GM13977 (cell line): ENCODE data around the gene COA7.

Experiments used
- DNase-seq: peaks from one replicate; pipeline ENCODE4 v3.0.0; 2012; ENCODE audit warnings: low spot score
- in situ Hi-C: fragments of 300-500 bp; cut with MboI; formaldehyde crosslinking; loops from one replicate; pipeline ENCODE4 v1.12.0; 2022; ENCODE audit warnings: low sequenced_read_pairs, low pct_unique_long_range_greater_than_20kb, mixed read lengths, inconsistent platforms; ENCODE audit not compliant: unreplicated experiment
- TF ChIP-seq, protein P1 (sequence below): IDR thresholded peaks from 2 replicates; pipeline ENCODE4 v1.5.1; 2012; ENCODE audit warnings: mild to moderate bottlenecking, control low read depth; ENCODE audit not compliant: insufficient read depth; ENCODE audit errors: extremely low read depth, missing control alignments

The COA7 gene

DNA sequence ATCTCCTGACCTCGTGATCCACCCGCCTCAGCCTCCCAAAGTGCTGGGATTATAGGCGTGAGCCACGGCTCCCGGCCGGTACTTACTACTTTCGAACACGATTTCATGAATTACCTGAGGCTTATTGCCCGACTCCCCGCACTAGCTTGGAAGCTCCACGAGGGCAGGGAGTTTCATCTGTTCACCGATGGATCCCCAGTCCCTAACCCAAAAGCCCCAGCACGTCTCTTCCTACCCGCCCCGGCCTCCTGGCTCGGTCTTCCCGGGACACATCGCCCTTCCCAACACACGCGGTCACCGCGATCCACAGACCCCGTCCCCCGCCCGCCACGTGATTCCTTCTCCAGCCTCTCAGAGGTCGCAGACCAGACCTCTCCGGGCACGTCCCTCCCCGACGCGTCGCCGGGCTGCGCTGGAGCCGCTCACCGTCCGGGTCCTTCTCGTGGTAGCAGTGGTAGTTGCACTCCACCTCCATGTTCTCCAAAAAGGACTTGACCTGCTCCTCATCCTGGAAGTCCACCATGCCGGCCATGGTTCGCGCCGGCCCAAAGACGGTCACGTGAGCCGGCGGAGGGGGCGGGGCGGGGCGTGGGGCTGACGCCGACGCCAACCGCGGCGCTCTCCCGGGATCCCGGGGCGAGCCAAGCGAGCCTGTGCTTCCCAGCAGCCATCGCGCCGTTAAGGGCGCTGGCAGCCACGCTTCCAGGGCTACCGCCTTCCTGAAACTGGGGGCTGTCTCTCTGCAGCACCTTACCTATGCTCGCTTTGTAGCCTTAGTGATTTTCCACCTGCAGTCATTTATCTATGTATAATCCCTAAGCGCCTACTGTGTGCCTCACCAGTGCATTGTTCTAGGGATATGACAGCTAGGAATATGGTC is at the start of gene COA7:
Gene COA7 (minus strand): TSS at position 553 of the 880 bp plus-strand sequence. CDS start 21 bp downstream, at position 532.
- in situ Hi-C loops, result loop anchor here (25.0 kb wide), 1 partner anchor 561 kb away; the partner anchor contains the start of gene ZFYVE9
- peak; percentile 77 for DNase-seq
- TF ChIP-seq, protein P1, sequence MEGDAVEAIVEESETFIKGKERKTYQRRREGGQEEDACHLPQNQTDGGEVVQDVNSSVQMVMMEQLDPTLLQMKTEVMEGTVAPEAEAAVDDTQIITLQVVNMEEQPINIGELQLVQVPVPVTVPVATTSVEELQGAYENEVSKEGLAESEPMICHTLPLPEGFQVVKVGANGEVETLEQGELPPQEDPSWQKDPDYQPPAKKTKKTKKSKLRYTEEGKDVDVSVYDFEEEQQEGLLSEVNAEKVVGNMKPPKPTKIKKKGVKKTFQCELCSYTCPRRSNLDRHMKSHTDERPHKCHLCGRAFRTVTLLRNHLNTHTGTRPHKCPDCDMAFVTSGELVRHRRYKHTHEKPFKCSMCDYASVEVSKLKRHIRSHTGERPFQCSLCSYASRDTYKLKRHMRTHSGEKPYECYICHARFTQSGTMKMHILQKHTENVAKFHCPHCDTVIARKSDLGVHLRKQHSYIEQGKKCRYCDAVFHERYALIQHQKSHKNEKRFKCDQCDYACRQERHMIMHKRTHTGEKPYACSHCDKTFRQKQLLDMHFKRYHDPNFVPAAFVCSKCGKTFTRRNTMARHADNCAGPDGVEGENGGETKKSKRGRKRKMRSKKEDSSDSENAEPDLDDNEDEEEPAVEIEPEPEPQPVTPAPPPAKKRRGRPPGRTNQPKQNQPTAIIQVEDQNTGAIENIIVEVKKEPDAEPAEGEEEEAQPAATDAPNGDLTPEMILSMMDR, result no peak

GRCh38 chr1:52747450-52747849 is 49.3 kb upstream of the COA7 start:
- DNase-seq, result no peak
- TF ChIP-seq, protein P1, result no peak
- in situ Hi-C loops, result no loop called here

- in situ Hi-C loops, result no loop called here
- no peak for DNase-seq
- TF ChIP-seq, protein P1, result no peak
These were observed 48.0 kb upstream of the COA7 start for GRCh38 chr1:52746189-52746588.

DNA sequence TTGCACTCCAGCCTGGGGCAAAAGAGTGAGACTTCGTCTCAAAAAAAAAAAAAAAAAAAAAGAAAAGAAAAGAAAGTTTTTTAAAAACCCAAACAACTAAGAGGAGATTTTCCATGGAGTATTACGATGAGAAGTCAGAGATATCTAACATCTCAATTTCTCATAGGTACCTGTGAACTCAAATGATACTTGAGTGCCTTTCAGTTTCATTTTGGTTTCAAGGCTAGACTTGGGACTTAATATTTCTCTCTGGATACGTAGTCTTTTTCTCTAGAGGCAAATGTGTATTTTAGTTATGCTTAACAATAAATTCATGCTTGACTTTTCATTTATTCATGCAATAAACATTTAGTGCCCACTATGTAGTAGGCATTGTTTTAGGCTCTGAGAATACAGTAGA is 43.1 kb upstream of the COA7 start:
- TF ChIP-seq, protein P1, result no peak
- no peak for DNase-seq
- in situ Hi-C loops, result no loop called here

GRCh38 chr1:52739699-52740467 is 41.7 kb upstream of the COA7 start:
- in situ Hi-C loops, result no loop called here
- TF ChIP-seq, protein P1, result no peak
- DNase-seq, result no peak

- no peak for DNase-seq
- TF ChIP-seq, protein P1, result no peak
- in situ Hi-C loops, result no loop called here
These were observed 40.7 kb upstream of the COA7 start for GRCh38 chr1:52738893-52739292.
